ENCODE data around the gene DYNLRB2. TPM values are rescaled to one million over a fixed set of nuclear protein-coding genes. Genes with fewer than 3 reads are reported as not detected.

The DYNLRB2 gene
- total and polyA plus RNA-seq, 9 of the 15 experiments (the other 6 are each of a cell fraction or from before 2014, with no cell fraction given) = not detected

DNA sequence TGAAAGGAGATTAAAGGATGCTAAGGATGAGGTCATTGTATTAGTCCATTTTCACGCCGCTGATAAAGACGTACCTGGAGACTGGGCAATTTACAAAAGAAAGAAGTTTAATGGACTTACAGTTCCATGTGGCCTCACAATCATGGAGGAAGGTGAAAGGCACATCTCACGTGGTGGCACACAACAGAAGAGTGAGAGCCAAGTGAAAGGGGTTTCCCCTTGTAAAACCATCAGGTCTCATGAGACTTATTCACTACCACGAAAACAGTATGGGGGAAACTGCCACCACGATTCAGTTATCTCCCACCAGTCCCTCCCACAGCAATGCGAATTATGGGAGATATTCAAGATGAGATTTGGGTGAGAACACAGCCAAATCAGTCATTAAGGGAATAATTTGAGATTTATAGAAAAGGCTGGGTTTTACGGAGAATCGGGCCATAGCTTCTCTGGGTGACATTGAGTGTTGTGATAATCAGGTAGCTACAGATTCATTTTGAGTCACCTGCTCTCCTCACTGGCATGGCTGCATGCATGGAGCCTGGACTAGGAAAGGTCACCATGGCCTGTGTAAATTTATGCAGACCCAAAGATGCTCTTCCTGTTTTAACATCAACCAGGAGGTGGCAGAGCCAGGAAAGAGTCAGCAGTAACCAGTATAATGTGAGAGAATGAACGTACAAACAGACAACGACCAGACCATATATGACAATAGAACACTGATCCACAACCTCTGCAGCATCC, 40.5 kb upstream of the DYNLRB2 start:
- under 1% methylated on average over 11 of the region's 11 CpGs for WGBS (ENCODE audit: insufficient coverage, low coverage, missing lambda C conversion rate)
- no TSS peak for BruUV-seq (replicated peaks)
- no peak for ATAC-seq

More for the DNA sequence above, 40.5 kb upstream of the DYNLRB2 start:
- no peaks in the 10 kb centered on the region for H3K9me1 ChIP-seq (ENCODE audit: control insufficient read depth, insufficient read depth, low read length)
- no peak overlapping the region for H3K27ac ChIP-seq (ENCODE audit: extremely low read depth, low read depth, low read length)
- no peak overlapping the region for H2AFZ ChIP-seq (ENCODE audit: low read depth, low read length)
- intact Hi-C loops (cut with micrococcal nuclease) (no loop called here), in situ Hi-C loops (cut with MboI) (no loop called here)
- H4K20me1 ChIP-seq (replicated peaks; ENCODE audit: control insufficient read depth, insufficient read depth, low read length) = no peaks in the 10 kb centered on the region; the same call in 1 of the 2 replicates
- no peaks in the 10 kb centered on the region for H3K27me3 ChIP-seq (ENCODE audit: control insufficient read depth in 2 of 2, insufficient read depth in 2 of 2, low read length in 2 of 2)
- no peaks in the 10 kb centered on the region for H3K9me3 ChIP-seq (replicated peaks; ENCODE audit: control insufficient read depth, insufficient read depth, low read depth, low read length)
- no peaks in the 10 kb centered on the region for H3K36me3 ChIP-seq (ENCODE audit: control insufficient read depth, insufficient read depth, low read length)
- CTCF ChIA-PET (ENCODE audit: low intra/inter-chr PET ratio) = interaction anchor here (0.7 kb wide), 1 partner anchor 25 kb away, joined by 3 read pairs; no protein-coding TSS in a partner anchor
- no peak for FAIRE-seq
- POLR2A ChIA-PET = no interaction called here
- no peaks in the 10 kb centered on the region for H3K4me1 ChIP-seq (replicated peaks in 1 of 2; ENCODE audit: control insufficient read depth in 2 of 2, insufficient read depth in 2 of 2, low read length in 2 of 2)
- no peak overlapping the region for H3K9ac ChIP-seq (ENCODE audit: insufficient read depth in 1 of 2, low read depth in 2 of 2, low read length in 2 of 2)
- no peaks in the 10 kb centered on the region for H3K79me2 ChIP-seq (ENCODE audit: control insufficient read depth, insufficient read depth, low read length)
- DNase-seq (ENCODE audit: extremely low read depth in 1 of 4, low spot score in 3 of 4) = no peak
- TF ChIP-seq SPI1 (IDR thresholded peaks at IDR 0.05; ENCODE audit: borderline replicate concordance, low read depth, low read length) = 0 out of 2 replicates have a peak, but pooled peaks have one; percentile 3
- no peak for TF ChIP-seq MTA3 (IDR thresholded peaks at IDR 0.05; ENCODE audit: borderline replicate concordance)
- TF ChIP-seq CSDE1 (IDR thresholded peaks at IDR 0.05) = no peak
- TF ChIP-seq, protein P1, sequence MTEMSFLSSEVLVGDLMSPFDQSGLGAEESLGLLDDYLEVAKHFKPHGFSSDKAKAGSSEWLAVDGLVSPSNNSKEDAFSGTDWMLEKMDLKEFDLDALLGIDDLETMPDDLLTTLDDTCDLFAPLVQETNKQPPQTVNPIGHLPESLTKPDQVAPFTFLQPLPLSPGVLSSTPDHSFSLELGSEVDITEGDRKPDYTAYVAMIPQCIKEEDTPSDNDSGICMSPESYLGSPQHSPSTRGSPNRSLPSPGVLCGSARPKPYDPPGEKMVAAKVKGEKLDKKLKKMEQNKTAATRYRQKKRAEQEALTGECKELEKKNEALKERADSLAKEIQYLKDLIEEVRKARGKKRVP (CRISPR knock-in tag; IDR thresholded peaks at IDR 0.05) = no peak
- no peak for TF ChIP-seq SMAD3 (CRISPR knock-in tag; conservative IDR thresholded peaks at IDR 0.05)
- no peak for TF ChIP-seq SMAD4 (CRISPR knock-in tag; conservative IDR thresholded peaks at IDR 0.05)
- no peak overlapping the region for H3K4me3 ChIP-seq
- no peak overlapping the region for H3K4me2 ChIP-seq (ENCODE audit: insufficient read depth, low read length)
